H9 (cell line): ENCODE data around the gene OR5M10. TPM values are rescaled to one million over a fixed set of nuclear protein-coding genes. Genes with fewer than 3 reads are reported as not detected.

Experiments
- DNase-seq: peaks from one replicate; pipeline ENCODE4 v3.0.0-alpha.2; 2017
- H2AFZ ChIP-seq: one replicate; pipeline ENCODE4 v1.6.1; 2013; ENCODE audit warnings: mild to moderate bottlenecking, low read length, control low read depth, moderate library complexity
- H2AK5ac ChIP-seq: 2 replicates; pipeline ENCODE4 v1.6.1; 2013; ENCODE audit warnings: low read length, control low read depth, mixed read lengths; ENCODE audit not compliant: insufficient read length
- H2BK120ac ChIP-seq: one replicate; pipeline ENCODE4 v1.6.1; 2013; ENCODE audit warnings: low read depth, mild to moderate bottlenecking, low read length, control low read depth, inconsistent platforms; ENCODE audit not compliant: poor library complexity, severe bottlenecking
- H2BK12ac ChIP-seq: 2 replicates; pipeline ENCODE4 v1.6.1; 2013; ENCODE audit warnings: low read length, control low read depth, mixed read lengths, low read depth; ENCODE audit not compliant: insufficient read length
- H2BK15ac ChIP-seq: 2 replicates; pipeline ENCODE4 v1.6.1; 2013; ENCODE audit warnings: low read depth, low read length, control low read depth
- H2BK20ac ChIP-seq: one replicate; pipeline ENCODE4 v1.6.1; 2013; ENCODE audit warnings: low read depth, mild to moderate bottlenecking, low read length, control low read depth, inconsistent platforms; ENCODE audit not compliant: poor library complexity, severe bottlenecking
- H2BK5ac ChIP-seq: 2 replicates; pipeline ENCODE4 v1.6.1; 2013; ENCODE audit warnings: low read length, control low read depth, mixed read lengths; ENCODE audit not compliant: insufficient read length
- H3K14ac ChIP-seq: 2 replicates; pipeline ENCODE4 v1.6.1; 2013; ENCODE audit warnings: low read length, control low read depth; ENCODE audit not compliant: insufficient read depth
- H3K18ac ChIP-seq: 2 replicates; pipeline ENCODE4 v1.6.1; 2013; ENCODE audit warnings: low read depth, mild to moderate bottlenecking, mixed read lengths, low read length, control low read depth; ENCODE audit not compliant: insufficient read length
- H3K23ac ChIP-seq: 2 replicates; pipeline ENCODE4 v1.6.1; 2013; ENCODE audit warnings: low read length, control low read depth, mixed read lengths, low read depth; ENCODE audit not compliant: insufficient read length
- H3K23me2 ChIP-seq: 2 replicates; pipeline ENCODE4 v1.6.1; 2013; ENCODE audit warnings: low read depth, mild to moderate bottlenecking, mixed read lengths, low read length, control low read depth; ENCODE audit not compliant: insufficient read length, poor library complexity, severe bottlenecking
- H3K27ac ChIP-seq: 2 replicates; pipeline ENCODE4 v1.5.1; 2013; ENCODE audit warnings: low read length, control low read depth, mixed read lengths, low read depth; ENCODE audit not compliant: insufficient read length
- H3K27me3 ChIP-seq: 2 replicates; pipeline ENCODE4 v1.6.1; 2013; ENCODE audit warnings: low read length, control low read depth, inconsistent platforms; ENCODE audit not compliant: insufficient read depth
- H3K4ac ChIP-seq: 2 replicates; pipeline ENCODE4 v1.6.1; 2013; ENCODE audit warnings: low read depth, mild to moderate bottlenecking, control low read depth, inconsistent platforms, low read length, moderate library complexity
- H3K4me1 ChIP-seq: 2 replicates; pipeline ENCODE4 v1.6.1; 2013; ENCODE audit warnings: low read length, control low read depth, inconsistent platforms; ENCODE audit not compliant: insufficient read depth
- H3K4me2 ChIP-seq: 2 replicates; pipeline ENCODE4 v1.6.1; 2013; ENCODE audit warnings: low read length, control low read depth, mixed read lengths; ENCODE audit not compliant: insufficient read length, insufficient read depth
- H3K56ac ChIP-seq: 2 replicates; pipeline ENCODE4 v1.6.1; 2013; ENCODE audit warnings: low read depth, mild to moderate bottlenecking, mixed read lengths, low read length, control low read depth; ENCODE audit not compliant: insufficient read length
- H3K79me1 ChIP-seq: 2 replicates; pipeline ENCODE4 v1.6.1; 2013; ENCODE audit warnings: low read depth, mild to moderate bottlenecking, moderate library complexity, low read length, control low read depth, inconsistent platforms; ENCODE audit not compliant: insufficient read depth, poor library complexity, severe bottlenecking
- H3K79me2 ChIP-seq: 2 replicates; pipeline ENCODE4 v1.6.1; 2013; ENCODE audit warnings: low read length, control low read depth, inconsistent platforms; ENCODE audit not compliant: insufficient read depth
- H3K9ac ChIP-seq: 2 replicates; pipeline ENCODE4 v1.6.1; 2013; ENCODE audit warnings: low read length, control low read depth, mixed read lengths; ENCODE audit not compliant: insufficient read length; ENCODE audit errors: extremely low read depth
- H3K9me3 ChIP-seq: one replicate; pipeline ENCODE4 v1.6.1; 2013; ENCODE audit warnings: low read depth, low read length, inconsistent platforms; ENCODE audit not compliant: control insufficient read depth
- H3T11ph ChIP-seq: one replicate; pipeline ENCODE4 v1.6.1; 2013; ENCODE audit warnings: mild to moderate bottlenecking, low read length, control low read depth, inconsistent platforms
- H4K20me1 ChIP-seq: one replicate; pipeline ENCODE4 v1.6.1; 2013; ENCODE audit not compliant: control insufficient read depth, insufficient read length, insufficient read depth
- H4K5ac ChIP-seq: 2 replicates; pipeline ENCODE4 v1.6.1; 2013; ENCODE audit warnings: low read depth, mild to moderate bottlenecking, mixed read lengths, low read length, control low read depth; ENCODE audit not compliant: insufficient read length
- H4K8ac ChIP-seq: replicated peaks from 2 replicates; pipeline ENCODE4 v1.6.1; 2013; ENCODE audit warnings: low read length, control low read depth, mixed read lengths, low read depth; ENCODE audit not compliant: insufficient read length
- H4K91ac ChIP-seq: 2 replicates; pipeline ENCODE4 v1.6.1; 2013; ENCODE audit warnings: low read depth, mild to moderate bottlenecking, moderate library complexity, mixed read lengths, low read length, control low read depth; ENCODE audit not compliant: insufficient read length
- H3K27ac Mint-ChIP-seq, 3 experiments: 2 replicates in 2 of 3; 3 replicates in 1 of 3; pipeline ENCODE4 v1.8.0; 2020 to 2021; ENCODE audit warnings: mixed read lengths in 3 of 3, mild to moderate bottlenecking in 1 of 3, moderate library complexity in 1 of 3
- H3K27me3 Mint-ChIP-seq: 2 replicates; pipeline ENCODE4 v1.8.0; 2021; ENCODE audit warnings: low read depth, mild to moderate bottlenecking, moderate library complexity, mixed read lengths
- H3K36me3 Mint-ChIP-seq, 3 experiments: 2 replicates in 2 of 3; 3 replicates in 1 of 3; pipeline ENCODE4 v1.8.0; 2020 to 2021; ENCODE audit warnings: low read depth in 3 of 3, mixed read lengths in 3 of 3; ENCODE audit not compliant: insufficient read depth in 1 of 3
- H3K4me1 Mint-ChIP-seq, 2 experiments: 2 replicates each; pipeline ENCODE4 v1.8.0; 2020; ENCODE audit warnings: mixed read lengths in 2 of 2
- H3K4me3 Mint-ChIP-seq, 2 experiments: 2 replicates in 1 of 2; 3 replicates in 1 of 2; pipeline ENCODE4 v1.8.0; 2020 to 2021; ENCODE audit warnings: mild to moderate bottlenecking in 2 of 2, mixed read lengths in 2 of 2, moderate library complexity in 1 of 2
- H3K9me3 Mint-ChIP-seq, 2 experiments: 2 replicates in 1 of 2; 3 replicates in 1 of 2; pipeline ENCODE4 v1.8.0; 2020; ENCODE audit warnings: mild to moderate bottlenecking in 2 of 2, mixed read lengths in 2 of 2, moderate library complexity in 1 of 2
- WGBS: extraction: QIAGEN DNeasy Blood & Tissue Kit; methylation state at CpG from one replicate; pipeline ENCODE4 v1.1.7; 2013; ENCODE audit warnings: missing lambda C conversion rate, low lambda C conversion rate, mixed read lengths; ENCODE audit not compliant: insufficient read length; ENCODE audit errors: extremely low coverage; 5-methylcytosine and 5-hydroxymethylcytosine counted together
- total RNA-seq: library from RNA; stranded (reverse); gene quantifications from 2 replicates; pipeline ENCODE4 v1.2.1, GENCODE V29; 2021
- TF ChIP-seq, protein P1 (sequence below): fragments of 200-600 bp; sonication (generic); conservative IDR thresholded peaks from 3 replicates; pipeline ENCODE4 v1.8.0; 2021; ENCODE audit warnings: antibody characterized with exemption, mild to moderate bottlenecking

OR5M10 gene
- total RNA-seq, 1 experiment from 2014 or later, result not detected

DNA sequence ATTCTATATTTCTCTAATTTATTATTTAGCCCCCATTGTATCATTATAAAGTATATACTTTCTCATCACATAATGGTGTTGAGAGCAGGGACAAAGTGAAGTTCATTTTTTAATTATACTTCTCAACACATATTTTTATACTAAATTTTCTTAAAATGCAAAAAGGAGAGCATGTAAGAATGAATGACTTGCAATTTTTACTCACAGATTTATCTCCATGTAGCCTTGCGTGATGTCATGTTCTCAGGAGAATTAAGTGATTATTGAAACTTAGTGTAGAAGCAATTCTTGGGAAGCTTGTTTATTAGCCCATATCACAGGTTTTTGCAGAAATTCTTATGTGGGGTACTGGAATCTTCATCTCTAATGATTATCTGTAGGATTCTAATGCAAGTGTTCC is 33.8 kb downstream of the OR5M10 start:
- Histone ChIP-seq H3K23me2 (no peaks in the 10 kb centered on the region), H3K18ac (no peak overlapping the region), H4K20me1 (no peaks in the 10 kb centered on the region), H2BK12ac (no peak overlapping the region), H2BK15ac (no peak overlapping the region), H2AFZ (no peak overlapping the region), H3K4me2 (no peak overlapping the region), H3K23ac (no peak overlapping the region), H3K79me1 (no peaks in the 10 kb centered on the region), H2BK5ac (no peak overlapping the region), H3K9ac (no peak overlapping the region), H3K4me1 (no peaks in the 10 kb centered on the region), H2AK5ac (no peak overlapping the region), H3K27me3 (no peaks in the 10 kb centered on the region), H3K56ac (no peak overlapping the region), H2BK20ac (no peak overlapping the region), H3K14ac (no peak overlapping the region), H4K91ac (no peak overlapping the region), H4K8ac (no peak overlapping the region), H4K5ac (no peak overlapping the region), H3T11ph (no peak overlapping the region), H3K79me2 (no peaks in the 10 kb centered on the region), H2BK120ac (no peak overlapping the region), H3K4ac (no peak overlapping the region), H3K27ac (no peak overlapping the region), H3K9me3 (peaks cover 10% of the 10 kb centered on the region)
- Mint-ChIP-seq H3K27ac (no peak overlapping the region), H3K4me1 (peaks cover 0 to 4% of the 10 kb centered on the region in 2 experiments; a peak in 1 of 4 replicates), H3K9me3 (peaks cover 3 to 11% of the 10 kb centered on the region in 2 experiments; a peak in 3 of 5 replicates), H3K27me3 (no peaks in the 10 kb centered on the region), H3K4me3 (no peak overlapping the region), H3K36me3 (no peaks in the 10 kb centered on the region; a peak in 1 of 7 replicates)
- TF ChIP-seq, protein P1, sequence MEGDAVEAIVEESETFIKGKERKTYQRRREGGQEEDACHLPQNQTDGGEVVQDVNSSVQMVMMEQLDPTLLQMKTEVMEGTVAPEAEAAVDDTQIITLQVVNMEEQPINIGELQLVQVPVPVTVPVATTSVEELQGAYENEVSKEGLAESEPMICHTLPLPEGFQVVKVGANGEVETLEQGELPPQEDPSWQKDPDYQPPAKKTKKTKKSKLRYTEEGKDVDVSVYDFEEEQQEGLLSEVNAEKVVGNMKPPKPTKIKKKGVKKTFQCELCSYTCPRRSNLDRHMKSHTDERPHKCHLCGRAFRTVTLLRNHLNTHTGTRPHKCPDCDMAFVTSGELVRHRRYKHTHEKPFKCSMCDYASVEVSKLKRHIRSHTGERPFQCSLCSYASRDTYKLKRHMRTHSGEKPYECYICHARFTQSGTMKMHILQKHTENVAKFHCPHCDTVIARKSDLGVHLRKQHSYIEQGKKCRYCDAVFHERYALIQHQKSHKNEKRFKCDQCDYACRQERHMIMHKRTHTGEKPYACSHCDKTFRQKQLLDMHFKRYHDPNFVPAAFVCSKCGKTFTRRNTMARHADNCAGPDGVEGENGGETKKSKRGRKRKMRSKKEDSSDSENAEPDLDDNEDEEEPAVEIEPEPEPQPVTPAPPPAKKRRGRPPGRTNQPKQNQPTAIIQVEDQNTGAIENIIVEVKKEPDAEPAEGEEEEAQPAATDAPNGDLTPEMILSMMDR, result no peak
- no peak for DNase-seq
- WGBS, result no CpG with 5 or more reads among the region's 1 CpG
